Activated CD4-positive, alpha-beta T cell treated with anti-CD3 and anti-CD28 coated beads, Interleukin-2, amount 50 U/mL, for 4 hours (primary cell): Measurements from ENCODE around the gene MAPK10.
A peak's percentile ranks its signal among the peaks of the same experiment; 100 is the strongest.

Experiments
- DNase-seq, 2 experiments: peaks; one replicate each; pipeline ENCODE4 v3.0.0-alpha.2; 2020

MAPK10 gene

GRCh38 chr4:86359944-86360478 lies at the start of gene MAPK10:
TSS of gene MAPK10 (minus strand) at chr4:86360053.
- peak; percentile 5 to 18 for DNase-seq

- no peak for DNase-seq
Observed at GRCh38 chr4:86403575-86403974, 43.7 kb upstream of the MAPK10 start.

- DNase-seq = no peak
Observed at GRCh38 chr4:86401826-86402225, 42.0 kb upstream of the MAPK10 start.

GRCh38 chr4:86400216-86400615 lies 40.4 kb upstream of the MAPK10 start:
- DNase-seq = no peak

- no peak for DNase-seq
Observed at GRCh38 chr4:86398187-86398586, 38.3 kb upstream of the MAPK10 start.

- DNase-seq = no peak
Observed at GRCh38 chr4:86393749-86394148, 33.9 kb upstream of the MAPK10 start.

- DNase-seq = no peak
Observed at GRCh38 chr4:86389664-86390063, 29.8 kb upstream of the MAPK10 start.

- DNase-seq = no peak
Observed at GRCh38 chr4:86388252-86388651, 28.4 kb upstream of the MAPK10 start.

GRCh38 chr4:86386817-86387415 lies 27.1 kb upstream of the MAPK10 start:
- DNase-seq = no peak

GRCh38 chr4:86386201-86386600 lies 26.3 kb upstream of the MAPK10 start:
- no peak for DNase-seq

GRCh38 chr4:86381431-86381830 lies 21.6 kb upstream of the MAPK10 start:
- no peak for DNase-seq

GRCh38 chr4:86380181-86380724 lies 20.4 kb upstream of the MAPK10 start:
- DNase-seq = no peak

GRCh38 chr4:86376850-86377249 lies 17.0 kb upstream of the MAPK10 start:
- DNase-seq = no peak

- no peak for DNase-seq
Observed at GRCh38 chr4:86368433-86368832, 8.6 kb upstream of the MAPK10 start.

- DNase-seq = no peak
Observed at GRCh38 chr4:86367577-86367976, 7.7 kb upstream of the MAPK10 start.

GRCh38 chr4:86366920-86367319 lies 7.1 kb upstream of the MAPK10 start:
- no peak for DNase-seq

- DNase-seq = no peak
Observed at GRCh38 chr4:86362510-86362909, 2.7 kb upstream of the MAPK10 start.

- DNase-seq = no peak
Observed at GRCh38 chr4:86358257-86358656, 1.6 kb downstream of the MAPK10 start.

- no peak for DNase-seq
Observed at GRCh38 chr4:86357608-86358007, 2.2 kb downstream of the MAPK10 start.

GRCh38 chr4:86356425-86357210 lies 3.2 kb downstream of the MAPK10 start:
- DNase-seq = no peak

- DNase-seq = no peak
Observed at GRCh38 chr4:86354390-86354789, 5.5 kb downstream of the MAPK10 start.

- no peak for DNase-seq
Observed at GRCh38 chr4:86346320-86346719, 13.5 kb downstream of the MAPK10 start.

- no peak for DNase-seq
Observed at GRCh38 chr4:86344127-86344526, 15.7 kb downstream of the MAPK10 start.

- no peak for DNase-seq
Observed at GRCh38 chr4:86338989-86339388, 20.9 kb downstream of the MAPK10 start.
